22Rv1 (cell line): ENCODE measurements around the gene LSM2.

ENCODE experiments used
- ZFX ChIP-seq: fragments of 450-650 bp; IDR thresholded peaks from 2 replicates; pipeline ENCODE4 v1.6.1; 2017; ENCODE audit warnings: antibody characterized with exemption, borderline replicate concordance
- TF ChIP-seq, protein P1 (sequence below): fragments of 450-650 bp; IDR thresholded peaks from 2 replicates; pipeline ENCODE4 v1.5.1; 2017; ENCODE audit warnings: mild to moderate bottlenecking

DNA sequence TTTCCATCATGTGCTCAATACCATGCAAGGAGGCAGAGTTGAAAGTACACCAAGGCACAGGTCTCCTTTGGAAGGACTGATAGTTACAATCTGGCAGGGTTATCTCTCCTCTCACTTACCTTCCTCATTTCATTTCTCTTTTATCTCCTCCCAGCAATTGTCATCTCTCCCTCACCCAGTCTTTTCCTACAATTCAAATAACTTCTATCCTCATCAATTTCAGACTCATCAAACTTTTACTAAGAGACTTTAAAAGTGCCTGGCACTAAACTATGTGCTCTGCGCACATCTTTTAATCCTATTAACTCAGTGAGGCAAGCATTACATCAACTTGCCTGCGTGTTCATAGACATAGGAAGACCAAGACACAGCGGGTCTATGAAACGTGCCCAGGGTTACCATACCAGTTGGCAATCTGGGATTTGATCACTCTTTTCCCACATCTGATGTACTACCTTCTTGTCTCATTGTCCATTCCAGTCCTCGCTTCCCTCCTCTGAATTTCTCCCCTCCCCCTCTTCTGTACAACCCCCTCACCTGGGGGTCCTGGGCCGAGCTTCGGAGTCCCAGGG, 12.4 kb downstream of the LSM2 start:
- TF ChIP-seq, protein P1, sequence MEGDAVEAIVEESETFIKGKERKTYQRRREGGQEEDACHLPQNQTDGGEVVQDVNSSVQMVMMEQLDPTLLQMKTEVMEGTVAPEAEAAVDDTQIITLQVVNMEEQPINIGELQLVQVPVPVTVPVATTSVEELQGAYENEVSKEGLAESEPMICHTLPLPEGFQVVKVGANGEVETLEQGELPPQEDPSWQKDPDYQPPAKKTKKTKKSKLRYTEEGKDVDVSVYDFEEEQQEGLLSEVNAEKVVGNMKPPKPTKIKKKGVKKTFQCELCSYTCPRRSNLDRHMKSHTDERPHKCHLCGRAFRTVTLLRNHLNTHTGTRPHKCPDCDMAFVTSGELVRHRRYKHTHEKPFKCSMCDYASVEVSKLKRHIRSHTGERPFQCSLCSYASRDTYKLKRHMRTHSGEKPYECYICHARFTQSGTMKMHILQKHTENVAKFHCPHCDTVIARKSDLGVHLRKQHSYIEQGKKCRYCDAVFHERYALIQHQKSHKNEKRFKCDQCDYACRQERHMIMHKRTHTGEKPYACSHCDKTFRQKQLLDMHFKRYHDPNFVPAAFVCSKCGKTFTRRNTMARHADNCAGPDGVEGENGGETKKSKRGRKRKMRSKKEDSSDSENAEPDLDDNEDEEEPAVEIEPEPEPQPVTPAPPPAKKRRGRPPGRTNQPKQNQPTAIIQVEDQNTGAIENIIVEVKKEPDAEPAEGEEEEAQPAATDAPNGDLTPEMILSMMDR: no peak
- TF ChIP-seq ZFX: no peak
